ENCODE measurements around the gene ANXA5. TPM values are rescaled to one million over a fixed set of nuclear protein-coding genes. Genes with fewer than 3 reads are reported as not detected.
"Not testable (repeated sequence)": the region's sequence is repeated elsewhere in the genome, so short reads cannot be mapped to it uniquely, and the experiment has no call there.

ANXA5 gene
- 96.4 TPM for total RNA-seq

GRCh38 chr4:121696581-121697461 lies at the start of gene ANXA5:
Gene ANXA5, minus strand, starts transcription at chr4:121696980. Its CDS starts 391 bp downstream, at chr4:121696589.
- ATAC-seq: peak; percentile 99

- no peak for ATAC-seq
These were observed 46.0 kb upstream of the ANXA5 start for GRCh38 chr4:121742794-121743193.

GRCh38 chr4:121741751-121742150 lies 45.0 kb upstream of the ANXA5 start:
- no peak for ATAC-seq

GRCh38 chr4:121740796-121741409 lies 44.1 kb upstream of the ANXA5 start:
- no peak for ATAC-seq

- no peak for ATAC-seq
These were observed 42.8 kb upstream of the ANXA5 start for GRCh38 chr4:121739575-121739974.

GRCh38 chr4:121738780-121739535 lies 42.2 kb upstream of the ANXA5 start:
- no peak for ATAC-seq

- no peak for ATAC-seq
These were observed 41.2 kb upstream of the ANXA5 start for GRCh38 chr4:121737846-121738554.

- no peak for ATAC-seq
These were observed 40.1 kb upstream of the ANXA5 start for GRCh38 chr4:121736735-121737351.

- ATAC-seq: no peak
These were observed 37.8 kb upstream of the ANXA5 start for GRCh38 chr4:121734571-121734970.

- no peak for ATAC-seq
These were observed 37.2 kb upstream of the ANXA5 start for GRCh38 chr4:121733942-121734341.

GRCh38 chr4:121729753-121730152 lies 33.0 kb upstream of the ANXA5 start:
- ATAC-seq: not testable (repeated sequence)

- no peak for ATAC-seq
These were observed 32.0 kb upstream of the ANXA5 start for GRCh38 chr4:121728798-121729226.

GRCh38 chr4:121728066-121728465 lies 31.3 kb upstream of the ANXA5 start:
- no peak for ATAC-seq

GRCh38 chr4:121726642-121727268 lies 30.0 kb upstream of the ANXA5 start:
- ATAC-seq: peak; percentile 76

- no peak for ATAC-seq
These were observed 27.9 kb upstream of the ANXA5 start for GRCh38 chr4:121724671-121725070.

GRCh38 chr4:121721700-121722099 lies 24.9 kb upstream of the ANXA5 start:
- ATAC-seq: no peak

GRCh38 chr4:121720109-121720508 lies 23.3 kb upstream of the ANXA5 start:
- ATAC-seq: no peak

GRCh38 chr4:121717680-121718237 lies 21.0 kb upstream of the ANXA5 start:
- no peak for ATAC-seq

- ATAC-seq: no peak
These were observed 17.8 kb upstream of the ANXA5 start for GRCh38 chr4:121714548-121714947.

GRCh38 chr4:121712783-121713182 lies 16.0 kb upstream of the ANXA5 start:
- no peak for ATAC-seq

- no peak for ATAC-seq
These were observed 15.3 kb upstream of the ANXA5 start for GRCh38 chr4:121712001-121712651.
